Muscle layer of colon (tissue), 2 donors: ENCODE data around the gene TIA1.
"Not testable (repeated sequence)": the region's sequence is repeated elsewhere in the genome, so short reads cannot be mapped to it uniquely, and the experiment has no call there.

ENCODE experiments used
- H3K27ac ChIP-seq: one replicate; pipeline ENCODE4 v1.7.0; 2013; ENCODE audit warnings: low read depth, mild to moderate bottlenecking, low read length, moderate library complexity
- H3K27me3 ChIP-seq, 2 donors: one replicate each; pipeline ENCODE4 v1.7.0; 2013; ENCODE audit warnings: low read length in 2 of 2, mild to moderate bottlenecking in 2 of 2; ENCODE audit not compliant: insufficient read depth in 2 of 2, control insufficient read depth in 1 of 2
- H3K36me3 ChIP-seq: one replicate; pipeline ENCODE4 v1.7.0; 2013; ENCODE audit warnings: mild to moderate bottlenecking, low read length; ENCODE audit not compliant: insufficient read depth
- H3K4me1 ChIP-seq: one replicate; pipeline ENCODE4 v1.7.0; 2013; ENCODE audit warnings: mild to moderate bottlenecking, low read length; ENCODE audit not compliant: insufficient read depth
- H3K4me3 ChIP-seq, 2 donors: one replicate each; pipeline ENCODE4 v1.7.0; 2013; ENCODE audit warnings: low read length in 2 of 2, low read depth in 1 of 2, mild to moderate bottlenecking in 1 of 2, moderate library complexity in 1 of 2
- H3K9ac ChIP-seq: one replicate; pipeline ENCODE4 v1.7.0; 2013; ENCODE audit warnings: low read length
- H3K9me3 ChIP-seq: one replicate; pipeline ENCODE4 v1.7.0; 2013; ENCODE audit warnings: mild to moderate bottlenecking, low read length
- donor health status: abdominal sarcoma.
- donor health status: Adenocarcinoma of cecum.

The TIA1 gene

GRCh38 chr2:70190418-70191243 is 57.8 kb downstream of the TIA1 start, which contains the start of gene C2orf42:
Gene C2orf42 (minus strand): TSS chr2:70191019. CDS start chr2:70181985, 9,034 bp downstream.
- Histone ChIP-seq H3K4me3 (peak within 1 kb of the TSS; percentile 51 to 71), H3K36me3 (no peaks in the 10 kb centered on the region), H3K27me3 (no peaks in the 10 kb centered on the region), H3K4me1 (no peaks in the 10 kb centered on the region), H3K27ac (peak within 1 kb of the TSS; percentile 91), H3K9me3 (no peaks in the 10 kb centered on the region), H3K9ac (peak within 1 kb of the TSS; percentile 57)

- Histone ChIP-seq H3K27me3 (no peaks in the 10 kb centered on the region), H3K9me3 (no peaks in the 10 kb centered on the region), H3K27ac (no peak overlapping the region), H3K4me1 (no peaks in the 10 kb centered on the region), H3K9ac (no peak overlapping the region), H3K36me3 (no peaks in the 10 kb centered on the region), H3K4me3 (no peak overlapping the region)
These were observed 60.0 kb downstream of the TIA1 start for GRCh38 chr2:70188460-70188859.

GRCh38 chr2:70187170-70187569 is 61.3 kb downstream of the TIA1 start:
- not testable (repeated sequence) for H3K27me3 ChIP-seq, H3K9me3 ChIP-seq, H3K36me3 ChIP-seq, H3K9ac ChIP-seq, H3K27ac ChIP-seq, H3K4me3 ChIP-seq, H3K4me1 ChIP-seq

GRCh38 chr2:70182689-70183088 is 65.7 kb downstream of the TIA1 start:
- peaks cover 15% of the 10 kb centered on the region for H3K36me3 ChIP-seq
- H3K9ac ChIP-seq = no peak overlapping the region
- no peaks in the 10 kb centered on the region for H3K4me1 ChIP-seq
- H3K9me3 ChIP-seq = no peaks in the 10 kb centered on the region
- no peaks in the 10 kb centered on the region for H3K27me3 ChIP-seq
- no peak overlapping the region for H3K27ac ChIP-seq
- H3K4me3 ChIP-seq = no peak overlapping the region

- Histone ChIP-seq H3K27me3 (no peaks in the 10 kb centered on the region), H3K9ac (no peak overlapping the region), H3K9me3 (no peaks in the 10 kb centered on the region), H3K36me3 (peaks cover 19% of the 10 kb centered on the region), H3K4me3 (no peak overlapping the region), H3K27ac (no peak overlapping the region), H3K4me1 (no peaks in the 10 kb centered on the region)
These were observed 67.0 kb downstream of the TIA1 start for GRCh38 chr2:70181363-70181956.

- H3K4me3 ChIP-seq = no peak overlapping the region
These were observed 74.9 kb downstream of the TIA1 start for GRCh38 chr2:70173520-70173919.

GRCh38 chr2:70169654-70170245 is 78.7 kb downstream of the TIA1 start:
- H3K27ac ChIP-seq, H3K4me1 ChIP-seq, H3K9me3 ChIP-seq, H3K4me3 ChIP-seq, H3K9ac ChIP-seq, H3K27me3 ChIP-seq: not testable (repeated sequence)
- H3K36me3 ChIP-seq = peaks cover 19% of the 10 kb centered on the region

More at GRCh38 chr2:70173520-70173919, 74.9 kb downstream of the TIA1 start:
- H3K27ac ChIP-seq = no peak overlapping the region
- no peaks in the 10 kb centered on the region for H3K9me3 ChIP-seq
- no peaks in the 10 kb centered on the region for H3K4me1 ChIP-seq
- H3K27me3 ChIP-seq = no peaks in the 10 kb centered on the region
- no peak overlapping the region for H3K9ac ChIP-seq
- H3K36me3 ChIP-seq = peaks cover 20% of the 10 kb centered on the region

- no peaks in the 10 kb centered on the region for H3K9me3 ChIP-seq
- H3K27ac ChIP-seq = no peak overlapping the region
- peaks cover 19% of the 10 kb centered on the region for H3K36me3 ChIP-seq
- H3K4me3 ChIP-seq = no peak overlapping the region
- H3K9ac ChIP-seq = no peak overlapping the region
- no peaks in the 10 kb centered on the region for H3K4me1 ChIP-seq
- H3K27me3 ChIP-seq = no peaks in the 10 kb centered on the region
These were observed 87.3 kb downstream of the TIA1 start for GRCh38 chr2:70161069-70161534.

- no peaks in the 10 kb centered on the region for H3K27me3 ChIP-seq
- peaks cover 19% of the 10 kb centered on the region for H3K36me3 ChIP-seq
- no peak overlapping the region for H3K27ac ChIP-seq
- no peaks in the 10 kb centered on the region for H3K4me1 ChIP-seq
- no peaks in the 10 kb centered on the region for H3K9me3 ChIP-seq
- no peak overlapping the region for H3K9ac ChIP-seq
- no peak overlapping the region for H3K4me3 ChIP-seq
These were observed 87.9 kb downstream of the TIA1 start for GRCh38 chr2:70160545-70160944.
